Astrocyte (in vitro differentiated cells and primary cell): ENCODE measurements around the gene ZNF79. TPM values are rescaled to one million over a fixed set of nuclear protein-coding genes. Genes with fewer than 3 reads are reported as not detected.

Source experiments
- DNase-seq: peaks from one replicate; pipeline ENCODE4 v3.0.0-alpha.2; 2010; ENCODE audit warnings: low read depth
- FAIRE-seq: peaks from 2 replicates; lab custom pipeline; 2011; peaks lifted over from hg19 to GRCh38; lab: Jason Lieb, UNC
- H2AFZ ChIP-seq: 2 replicates; pipeline ENCODE4 v1.6.0; 2012; ENCODE audit warnings: low read depth, low read length, inconsistent platforms
- H3K27ac ChIP-seq: 2 replicates; pipeline ENCODE4 v1.5.1; 2011; ENCODE audit warnings: low read depth, low read length, inconsistent platforms
- H3K27me3 ChIP-seq: 2 replicates; pipeline ENCODE4 v1.6.0; 2011; ENCODE audit warnings: low read length, inconsistent platforms; ENCODE audit not compliant: insufficient read depth
- H3K36me3 ChIP-seq: 2 replicates; pipeline ENCODE4 v1.5.1; 2011; ENCODE audit warnings: low read length, inconsistent platforms; ENCODE audit not compliant: insufficient read depth
- H3K4me1 ChIP-seq: 2 replicates; pipeline ENCODE4 v1.5.1; 2011; ENCODE audit warnings: low read length, inconsistent platforms; ENCODE audit not compliant: insufficient read depth
- H3K4me2 ChIP-seq: 2 replicates; pipeline ENCODE4 v1.6.0; 2012; ENCODE audit warnings: low read length, inconsistent platforms
- H3K4me3 ChIP-seq: 2 replicates; pipeline ENCODE4 v1.5.1; 2011; ENCODE audit warnings: low read depth, mild to moderate bottlenecking, low read length, inconsistent platforms; ENCODE audit not compliant: insufficient read depth
- H3K79me2 ChIP-seq: 2 replicates; pipeline ENCODE4 v1.6.0; 2012; ENCODE audit warnings: mild to moderate bottlenecking, low read length, inconsistent platforms; ENCODE audit not compliant: insufficient read depth
- H3K9ac ChIP-seq: 2 replicates; pipeline ENCODE4 v1.6.0; 2012; ENCODE audit warnings: mild to moderate bottlenecking, low read length, inconsistent platforms
- H3K9me3 ChIP-seq: 2 replicates; pipeline ENCODE4 v1.5.1; 2012; ENCODE audit warnings: low read depth, mild to moderate bottlenecking, low read length, inconsistent platforms; ENCODE audit not compliant: insufficient read depth
- H4K20me1 ChIP-seq: 2 replicates; pipeline ENCODE4 v1.6.0; 2012; ENCODE audit warnings: low read length, inconsistent platforms; ENCODE audit not compliant: insufficient read depth
- H3K27ac Mint-ChIP-seq: one replicate; pipeline ENCODE4 v1.8.0; 2021; ENCODE audit warnings: mild to moderate bottlenecking, mixed read lengths; ENCODE audit not compliant: unreplicated experiment
- H3K27me3 Mint-ChIP-seq: one replicate; pipeline ENCODE4 v1.8.0; 2021; ENCODE audit warnings: low read depth, mixed read lengths; ENCODE audit not compliant: unreplicated experiment
- H3K36me3 Mint-ChIP-seq: one replicate; pipeline ENCODE4 v1.8.0; 2021; ENCODE audit warnings: low read depth, mixed read lengths; ENCODE audit not compliant: unreplicated experiment
- H3K4me1 Mint-ChIP-seq: one replicate; pipeline ENCODE4 v1.8.0; 2021; ENCODE audit warnings: low read depth, mixed read lengths; ENCODE audit not compliant: unreplicated experiment
- H3K4me3 Mint-ChIP-seq: one replicate; pipeline ENCODE4 v1.8.0; 2021; ENCODE audit warnings: mild to moderate bottlenecking, moderate library complexity, mixed read lengths; ENCODE audit not compliant: unreplicated experiment
- H3K9me3 Mint-ChIP-seq: one replicate; pipeline ENCODE4 v1.8.0; 2021; ENCODE audit warnings: mild to moderate bottlenecking, mixed read lengths; ENCODE audit not compliant: unreplicated experiment
- CTCF ChIP-seq: IDR thresholded peaks from 2 replicates; pipeline ENCODE4 v1.5.1; 2011; ENCODE audit warnings: low read depth, mild to moderate bottlenecking, inconsistent platforms, low read length, moderate library complexity; ENCODE audit not compliant: insufficient read depth
- EZH2 ChIP-seq: IDR thresholded peaks from 2 replicates; pipeline ENCODE4 v1.6.1; 2012; ENCODE audit warnings: mild to moderate bottlenecking, low read length, inconsistent platforms; ENCODE audit not compliant: insufficient read depth
- total RNA-seq: library from RNA; stranded (reverse); gene quantifications from 2 replicates; pipeline ENCODE4 v1.2.1, GENCODE V29; 2021

Gene ZNF79
- total RNA-seq, 1 donor from 2014 or later, result 11.5 TPM

GRCh38 chr9:127488946-127489345, 64.8 kb downstream of the ZNF79 start:
- Mint-ChIP-seq H3K9me3 (no peaks in the 10 kb centered on the region), H3K4me1 (peaks cover 7% of the 10 kb centered on the region), H3K27me3 (no peaks in the 10 kb centered on the region), H3K36me3 (peaks cover 18% of the 10 kb centered on the region), H3K27ac (peak overlapping the region; percentile 0), H3K4me3 (no peak overlapping the region)
- Histone ChIP-seq H3K9me3 (no peaks in the 10 kb centered on the region), H3K36me3 (no peaks in the 10 kb centered on the region), H4K20me1 (peaks cover 25% of the 10 kb centered on the region), H3K4me1 (no peaks in the 10 kb centered on the region), H3K27ac (no peak overlapping the region), H3K4me3 (no peak overlapping the region), H3K4me2 (no peak overlapping the region), H3K9ac (no peak overlapping the region), H3K27me3 (no peaks in the 10 kb centered on the region), H2AFZ (no peak overlapping the region), H3K79me2 (no peaks in the 10 kb centered on the region)
- FAIRE-seq, result no peak
- TF ChIP-seq CTCF (no peak), EZH2 (no peak)
- no peak for DNase-seq

- Histone ChIP-seq H4K20me1 (peaks cover 26% of the 10 kb centered on the region), H3K4me2 (no peak overlapping the region), H3K79me2 (no peaks in the 10 kb centered on the region), H3K9ac (no peak overlapping the region), H3K27me3 (no peaks in the 10 kb centered on the region), H3K36me3 (peaks cover 2% of the 10 kb centered on the region), H3K27ac (no peak overlapping the region), H3K9me3 (no peaks in the 10 kb centered on the region), H2AFZ (no peak overlapping the region), H3K4me1 (no peaks in the 10 kb centered on the region), H3K4me3 (no peak overlapping the region)
- no peak for DNase-seq
- H3K9me3 Mint-ChIP-seq, result no peaks in the 10 kb centered on the region
- no peaks in the 10 kb centered on the region for H3K27me3 Mint-ChIP-seq
- H3K4me3 Mint-ChIP-seq, result no peak overlapping the region
- H3K27ac Mint-ChIP-seq, result peak overlapping the region; percentile 34
- H3K36me3 Mint-ChIP-seq, result peaks cover 18% of the 10 kb centered on the region
- peaks cover 7% of the 10 kb centered on the region for H3K4me1 Mint-ChIP-seq
- FAIRE-seq, result no peak
- TF ChIP-seq CTCF, result no peak
- TF ChIP-seq EZH2, result no peak
Measured at GRCh38 chr9:127489471-127490115, 65.4 kb downstream of the ZNF79 start.

GRCh38 chr9:127490535-127491230, 66.5 kb downstream of the ZNF79 start:
- H3K27me3 ChIP-seq, result no peaks in the 10 kb centered on the region
- no peaks in the 10 kb centered on the region for H3K79me2 ChIP-seq
- peaks cover 9% of the 10 kb centered on the region for H3K4me1 ChIP-seq
- H3K4me2 ChIP-seq, result no peak overlapping the region
- H3K4me3 Mint-ChIP-seq, result peak overlapping the region; percentile 20
- no peak for FAIRE-seq
- peaks cover 26% of the 10 kb centered on the region for H4K20me1 ChIP-seq
- TF ChIP-seq EZH2, result no peak
- TF ChIP-seq CTCF, result no peak
- no peak for DNase-seq
- no peaks in the 10 kb centered on the region for H3K9me3 ChIP-seq
- H3K9ac ChIP-seq, result no peak overlapping the region
- H3K9me3 Mint-ChIP-seq, result no peaks in the 10 kb centered on the region
- peaks cover 10% of the 10 kb centered on the region for H3K4me1 Mint-ChIP-seq
- no peak overlapping the region for H3K4me3 ChIP-seq
- H3K27ac ChIP-seq, result no peak overlapping the region
- no peak overlapping the region for H2AFZ ChIP-seq
- no peaks in the 10 kb centered on the region for H3K27me3 Mint-ChIP-seq
- peaks cover 2% of the 10 kb centered on the region for H3K36me3 ChIP-seq
- H3K27ac Mint-ChIP-seq, result peak overlapping the region; percentile 62
- peaks cover 15% of the 10 kb centered on the region for H3K36me3 Mint-ChIP-seq
